ENCODE data around the gene RAB11FIP4.

GRCh38 chr17:31490671-31491375, 99.3 kb downstream of the RAB11FIP4 start:
- no peak for TF ChIP-seq POLR2A (IDR thresholded peaks at IDR 0.05)
- no peak for TF ChIP-seq CTCF (IDR thresholded peaks at IDR 0.05)
